ENCODE measurements around the gene ESRRA. TPM values are rescaled to one million over a fixed set of nuclear protein-coding genes. Genes with fewer than 3 reads are reported as not detected.

ESRRA gene
- total RNA-seq, 1 experiment from 2014 or later, result 53.4 TPM

DNA sequence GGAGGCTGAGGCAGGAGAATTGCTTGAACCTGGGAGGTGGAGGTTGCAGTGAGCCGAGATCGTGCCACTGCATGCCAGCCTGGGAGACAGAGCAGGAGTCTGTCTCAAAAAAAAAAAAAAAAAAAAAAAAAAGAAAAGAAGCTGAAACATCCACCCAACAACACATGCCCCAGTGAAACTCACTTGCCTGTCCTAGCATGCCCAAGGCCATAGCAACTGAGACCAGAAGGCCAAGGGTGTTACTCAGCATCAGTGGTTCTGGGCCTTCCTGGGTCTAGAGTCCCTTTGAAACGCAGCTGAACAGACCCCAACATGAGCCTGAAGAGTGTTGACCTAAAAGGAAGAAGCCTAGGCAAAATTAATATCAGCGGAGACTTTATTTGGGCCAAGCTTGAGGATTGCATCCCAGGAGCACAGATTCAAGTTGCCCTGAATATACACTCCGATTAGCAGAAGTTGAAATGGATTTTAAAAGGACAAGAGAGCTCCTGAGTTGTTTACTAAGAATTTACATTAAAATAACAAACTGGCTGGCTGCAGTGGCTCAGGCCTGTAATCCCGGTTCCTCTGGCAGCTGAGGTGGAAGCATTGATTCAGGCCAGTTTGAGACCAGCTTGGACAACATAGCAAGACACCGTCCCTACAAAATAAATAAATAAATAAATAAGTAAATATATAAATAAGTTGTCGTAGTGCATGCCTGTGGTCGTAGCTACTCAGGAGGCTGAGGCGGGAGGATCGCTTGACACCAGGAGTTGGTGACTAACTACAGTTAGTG is 19.6 kb downstream of the ESRRA start:
- Mint-ChIP-seq H3K27ac (ENCODE audit: unreplicated experiment) (no peak overlapping the region), H3K4me3 (ENCODE audit: low read depth, unreplicated experiment) (no peak overlapping the region), H3K27me3 (ENCODE audit: unreplicated experiment) (no peaks in the 10 kb centered on the region), H3K4me1 (ENCODE audit: low read depth, unreplicated experiment) (peaks cover 15% of the 10 kb centered on the region), H3K36me3 (ENCODE audit: insufficient read depth, unreplicated experiment) (peaks cover 29% of the 10 kb centered on the region), H3K9me3 (ENCODE audit: low read depth, unreplicated experiment) (peaks cover 3% of the 10 kb centered on the region)
- TF ChIP-seq, protein P1, sequence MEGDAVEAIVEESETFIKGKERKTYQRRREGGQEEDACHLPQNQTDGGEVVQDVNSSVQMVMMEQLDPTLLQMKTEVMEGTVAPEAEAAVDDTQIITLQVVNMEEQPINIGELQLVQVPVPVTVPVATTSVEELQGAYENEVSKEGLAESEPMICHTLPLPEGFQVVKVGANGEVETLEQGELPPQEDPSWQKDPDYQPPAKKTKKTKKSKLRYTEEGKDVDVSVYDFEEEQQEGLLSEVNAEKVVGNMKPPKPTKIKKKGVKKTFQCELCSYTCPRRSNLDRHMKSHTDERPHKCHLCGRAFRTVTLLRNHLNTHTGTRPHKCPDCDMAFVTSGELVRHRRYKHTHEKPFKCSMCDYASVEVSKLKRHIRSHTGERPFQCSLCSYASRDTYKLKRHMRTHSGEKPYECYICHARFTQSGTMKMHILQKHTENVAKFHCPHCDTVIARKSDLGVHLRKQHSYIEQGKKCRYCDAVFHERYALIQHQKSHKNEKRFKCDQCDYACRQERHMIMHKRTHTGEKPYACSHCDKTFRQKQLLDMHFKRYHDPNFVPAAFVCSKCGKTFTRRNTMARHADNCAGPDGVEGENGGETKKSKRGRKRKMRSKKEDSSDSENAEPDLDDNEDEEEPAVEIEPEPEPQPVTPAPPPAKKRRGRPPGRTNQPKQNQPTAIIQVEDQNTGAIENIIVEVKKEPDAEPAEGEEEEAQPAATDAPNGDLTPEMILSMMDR (IDR thresholded peaks at IDR 0.05; ENCODE audit: unreplicated experiment), result no peak
- BruUV-seq (replicated peaks), result no TSS peak
- DNase-seq, result no peak
- CTCF ChIA-PET, result no interaction called here
- intact Hi-C loops (cut with micrococcal nuclease; ENCODE audit: unreplicated experiment), result no loop called here

DNA sequence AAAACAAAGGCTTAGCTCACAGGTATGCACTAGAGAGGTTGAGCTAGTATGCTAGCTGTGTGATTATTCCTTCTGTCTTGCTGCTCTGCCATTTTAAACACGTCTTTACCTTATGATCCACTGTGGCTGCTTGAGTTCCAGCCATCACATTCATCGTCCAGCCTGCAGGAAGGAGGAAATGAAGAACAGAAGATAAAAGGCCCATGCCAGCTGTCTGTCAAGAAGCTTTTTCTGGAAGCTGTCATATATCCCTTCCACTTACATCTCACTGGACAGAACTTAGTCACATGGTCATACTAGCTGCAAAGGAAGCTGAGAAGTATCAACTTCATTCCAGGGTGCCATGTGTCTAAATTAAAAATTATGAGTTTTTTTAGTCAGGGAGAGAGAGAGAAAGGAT is 22.1 kb downstream of the ESRRA start:
- H3K9me3 Mint-ChIP-seq (ENCODE audit: low read depth, unreplicated experiment), result peaks cover 3% of the 10 kb centered on the region
- CTCF ChIA-PET, result interaction anchor here (2.2 kb wide), 1 partner anchor 28 kb away, joined by 5 read pairs; no protein-coding TSS in a partner anchor
- BruUV-seq (replicated peaks), result no TSS peak
- H3K36me3 Mint-ChIP-seq (ENCODE audit: insufficient read depth, unreplicated experiment), result peaks cover 10% of the 10 kb centered on the region
- H3K27me3 Mint-ChIP-seq (ENCODE audit: unreplicated experiment), result no peaks in the 10 kb centered on the region
- DNase-seq, result no peak
- no peak overlapping the region for H3K4me3 Mint-ChIP-seq (ENCODE audit: low read depth, unreplicated experiment)
- TF ChIP-seq, protein P1 (IDR thresholded peaks at IDR 0.05; ENCODE audit: unreplicated experiment), result no peak
- no peak overlapping the region for H3K27ac Mint-ChIP-seq (ENCODE audit: unreplicated experiment)
- intact Hi-C loops (cut with micrococcal nuclease; ENCODE audit: unreplicated experiment), result no loop called here
- H3K4me1 Mint-ChIP-seq (ENCODE audit: low read depth, unreplicated experiment), result peaks cover 11% of the 10 kb centered on the region

DNA sequence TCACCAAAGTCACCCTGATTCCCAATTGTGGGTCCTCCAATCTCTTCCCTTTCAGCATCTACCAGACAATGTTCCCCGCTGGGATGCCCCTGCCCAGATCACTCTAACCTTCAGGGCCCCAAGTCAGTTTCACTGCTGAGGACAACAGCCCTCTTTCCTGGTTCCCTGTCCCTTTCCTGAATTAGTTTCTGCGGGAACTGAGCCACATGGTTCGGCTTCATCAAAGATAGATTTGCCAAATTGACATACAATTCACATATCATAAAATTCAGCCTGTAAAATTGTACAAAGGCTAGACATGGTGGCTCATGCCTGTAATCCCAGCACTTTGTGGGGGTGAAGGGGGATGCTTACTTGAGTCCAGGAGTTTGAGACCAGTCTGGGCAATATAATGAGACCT is 22.7 kb downstream of the ESRRA start:
- Mint-ChIP-seq H3K36me3 (ENCODE audit: insufficient read depth, unreplicated experiment) (peaks cover 10% of the 10 kb centered on the region), H3K27ac (ENCODE audit: unreplicated experiment) (no peak overlapping the region), H3K4me3 (ENCODE audit: low read depth, unreplicated experiment) (no peak overlapping the region), H3K4me1 (ENCODE audit: low read depth, unreplicated experiment) (peaks cover 11% of the 10 kb centered on the region), H3K9me3 (ENCODE audit: low read depth, unreplicated experiment) (peaks cover 3% of the 10 kb centered on the region), H3K27me3 (ENCODE audit: unreplicated experiment) (no peaks in the 10 kb centered on the region)
- intact Hi-C loops (cut with micrococcal nuclease; ENCODE audit: unreplicated experiment), result no loop called here
- BruUV-seq (replicated peaks), result no TSS peak
- TF ChIP-seq, protein P1 (IDR thresholded peaks at IDR 0.05; ENCODE audit: unreplicated experiment), result no peak
- DNase-seq, result no peak
- CTCF ChIA-PET, result interaction anchor here (2.2 kb wide), 1 partner anchor 27 kb away, joined by 5 read pairs; no protein-coding TSS in a partner anchor

DNA sequence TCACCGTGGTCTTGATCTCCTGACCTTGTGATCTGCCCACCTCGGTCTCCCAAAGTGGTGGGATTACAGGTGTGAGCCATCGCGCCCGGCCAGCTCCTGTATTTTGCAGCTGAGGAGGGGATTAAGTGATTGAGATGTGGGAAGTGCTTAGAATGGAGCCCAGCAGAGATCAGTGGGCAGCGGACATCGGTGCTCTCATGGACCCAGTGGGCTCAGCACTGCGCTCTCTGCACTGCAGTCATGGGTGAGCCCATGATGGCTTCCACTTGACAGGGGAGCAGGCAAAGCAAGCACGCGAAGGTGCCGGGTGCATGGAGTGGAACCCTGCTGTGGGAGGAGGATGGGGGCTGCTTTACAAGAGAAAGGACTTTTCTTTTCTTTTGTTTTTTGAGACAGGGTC is 25.6 kb downstream of the ESRRA start:
- H3K36me3 Mint-ChIP-seq (ENCODE audit: insufficient read depth, unreplicated experiment), result peaks cover 8% of the 10 kb centered on the region
- H3K27ac Mint-ChIP-seq (ENCODE audit: unreplicated experiment), result no peak overlapping the region
- intact Hi-C loops (cut with micrococcal nuclease; ENCODE audit: unreplicated experiment), result no loop called here
- H3K4me3 Mint-ChIP-seq (ENCODE audit: low read depth, unreplicated experiment), result no peak overlapping the region
- CTCF ChIA-PET, result interaction anchor here (1.0 to 2.8 kb wide), 4 partner anchors 13 to 47 kb away, joined by 4 to 58 read pairs (median 14); partner anchors contain the start of genes BAD, PRDX5 and TRMT112
- no peaks in the 10 kb centered on the region for H3K27me3 Mint-ChIP-seq (ENCODE audit: unreplicated experiment)
- H3K4me1 Mint-ChIP-seq (ENCODE audit: low read depth, unreplicated experiment), result peaks cover 24% of the 10 kb centered on the region
- BruUV-seq (replicated peaks), result no TSS peak
- TF ChIP-seq, protein P1 (IDR thresholded peaks at IDR 0.05; ENCODE audit: unreplicated experiment), result no peak
- peaks cover 3% of the 10 kb centered on the region for H3K9me3 Mint-ChIP-seq (ENCODE audit: low read depth, unreplicated experiment)
- DNase-seq, result no peak
